HepG2 (cell line): ENCODE results near the gene ALG9. TPM values are rescaled to one million over a fixed set of nuclear protein-coding genes. Genes with fewer than 3 reads are reported as not detected.

Source experiments
- BRCA1 ChIP-seq: sonication (generic); formaldehyde crosslinking; IDR thresholded peaks from 2 replicates; pipeline ENCODE4 v1.4.0; 2020; ENCODE audit warnings: missing genetic modification reagents
- ELF1 ChIP-seq: sonication (generic); formaldehyde crosslinking; IDR thresholded peaks from 2 replicates; pipeline ENCODE4 v1.4.0; 2020; ENCODE audit warnings: missing genetic modification reagents
- FUBP1 ChIP-seq: sonication (generic); formaldehyde crosslinking; IDR thresholded peaks from 2 replicates; pipeline ENCODE4 v1.5.1; 2020; ENCODE audit warnings: missing genetic modification reagents, mild to moderate bottlenecking, borderline replicate concordance
- HIVEP1 ChIP-seq: sonication (generic); formaldehyde crosslinking; IDR thresholded peaks from 2 replicates; pipeline ENCODE4 v1.4.0; 2020; ENCODE audit warnings: mild to moderate bottlenecking, missing genetic modification reagents
- HNRNPH1 ChIP-seq: fragments of 200-400 bp; formaldehyde crosslinking; optimal IDR thresholded peaks from 2 replicates; pipeline ENCODE3; 2017; ENCODE audit warnings: mild to moderate bottlenecking, low read depth, low read length
- JARID2 ChIP-seq: sonication (generic); formaldehyde crosslinking; IDR thresholded peaks from 2 replicates; pipeline ENCODE4 v1.8.1; 2023; ENCODE audit warnings: missing genetic modification reagents, inconsistent platforms; ENCODE audit not compliant: insufficient replicate concordance
- MAFK ChIP-seq, 2 experiments: IDR thresholded peaks in 1 of 2; conservative IDR thresholded peaks in 1 of 2; 2 replicates each; pipeline ENCODE4 v1.6.1; 2011; ENCODE audit warnings: improper control_type of control experiment in 2 of 2, low read length in 2 of 2
- PATZ1 ChIP-seq: sonication (generic); formaldehyde crosslinking; IDR thresholded peaks from 2 replicates; pipeline ENCODE4 v1.4.0; 2020; ENCODE audit warnings: missing genetic modification reagents
- PRMT3 ChIP-seq: sonication (generic); formaldehyde crosslinking; IDR thresholded peaks from 2 replicates; pipeline ENCODE4 v1.8.1; 2022; ENCODE audit warnings: low read depth, mild to moderate bottlenecking, moderate library complexity, missing genetic modification reagents, borderline replicate concordance
- TBX2 ChIP-seq: sonication (generic); formaldehyde crosslinking; IDR thresholded peaks from 2 replicates; pipeline ENCODE4 v1.5.0; 2020; ENCODE audit warnings: missing genetic modification reagents, mild to moderate bottlenecking, borderline replicate concordance
- U2AF1 ChIP-seq: fragments of 200-400 bp; formaldehyde crosslinking; optimal IDR thresholded peaks from 2 replicates; pipeline ENCODE3; 2017; ENCODE audit warnings: mild to moderate bottlenecking, low read depth, low read length
- U2AF2 ChIP-seq: fragments of 200-400 bp; formaldehyde crosslinking; IDR thresholded peaks from 2 replicates; pipeline ENCODE4 v1.6.1; 2017; ENCODE audit warnings: low read depth, mild to moderate bottlenecking, low read length
- ZNF260 ChIP-seq: sonication (generic); formaldehyde crosslinking; IDR thresholded peaks from 2 replicates; pipeline ENCODE4 v1.4.0; 2020; ENCODE audit warnings: missing genetic modification reagents, low read depth, mild to moderate bottlenecking, borderline replicate concordance
- ZNF468 ChIP-seq: sonication (generic); formaldehyde crosslinking; IDR thresholded peaks from 2 replicates; pipeline ENCODE4 v1.8.0; 2022; ENCODE audit warnings: mild to moderate bottlenecking, moderate library complexity, missing genetic modification reagents
- ZNF484 ChIP-seq: sonication (generic); formaldehyde crosslinking; IDR thresholded peaks from 2 replicates; pipeline ENCODE4 v1.5.1; 2020; ENCODE audit warnings: mild to moderate bottlenecking, low read depth, missing genetic modification reagents, borderline replicate concordance
- ZNF678 ChIP-seq: sonication (generic); formaldehyde crosslinking; IDR thresholded peaks from 2 replicates; pipeline ENCODE4 v1.4.0; 2020; ENCODE audit warnings: mild to moderate bottlenecking, missing genetic modification reagents
- polyA plus RNA-seq, 8 experiments: library from polyadenylated mRNA; depleted of rRNA in 3 of 8; stranded (reverse) in 7 of 8; unstranded in 1 of 8; fragments of >200 nt; fragmentation: Illumina TruSeq in 4 of 8; extraction: Trizol in 4 of 8; gene quantifications; 2 replicates each; pipeline versions ENCODE4 v1.2.1 to v1.2.3, GENCODE V29; 2011 to 2016; ENCODE audit warnings: low read depth in 4 of 8, missing spikeins in 1 of 8, mixed read lengths in 1 of 8; ENCODE audit not compliant: insufficient read depth in 1 of 8
- total RNA-seq, 5 experiments: library from RNA; depleted of rRNA; stranded (reverse); fragments of >200 nt; fragmentation: Illumina TruSeq; extraction: Trizol; gene quantifications; 2 replicates each; pipeline ENCODE4 v1.2.3, GENCODE V29; 2016; ENCODE audit warnings: low read depth in 1 of 5
- TF ChIP-seq, protein P1 (sequence below): sonication (generic); formaldehyde crosslinking; IDR thresholded peaks from 2 replicates; pipeline ENCODE4 v1.4.0; 2020; ENCODE audit warnings: mild to moderate bottlenecking, low read depth, missing genetic modification reagents
- TF ChIP-seq, protein P2 (sequence below): IDR thresholded peaks from 2 replicates; pipeline ENCODE4 v1.6.1; 2012; ENCODE audit warnings: low read length, improper control_type of control experiment

Gene ALG9
- total and polyA plus RNA-seq, 2 of the 13 experiments (the other 11 are each of a cell fraction or from before 2014, with no cell fraction given): 39.4 to 40.6 TPM

DNA sequence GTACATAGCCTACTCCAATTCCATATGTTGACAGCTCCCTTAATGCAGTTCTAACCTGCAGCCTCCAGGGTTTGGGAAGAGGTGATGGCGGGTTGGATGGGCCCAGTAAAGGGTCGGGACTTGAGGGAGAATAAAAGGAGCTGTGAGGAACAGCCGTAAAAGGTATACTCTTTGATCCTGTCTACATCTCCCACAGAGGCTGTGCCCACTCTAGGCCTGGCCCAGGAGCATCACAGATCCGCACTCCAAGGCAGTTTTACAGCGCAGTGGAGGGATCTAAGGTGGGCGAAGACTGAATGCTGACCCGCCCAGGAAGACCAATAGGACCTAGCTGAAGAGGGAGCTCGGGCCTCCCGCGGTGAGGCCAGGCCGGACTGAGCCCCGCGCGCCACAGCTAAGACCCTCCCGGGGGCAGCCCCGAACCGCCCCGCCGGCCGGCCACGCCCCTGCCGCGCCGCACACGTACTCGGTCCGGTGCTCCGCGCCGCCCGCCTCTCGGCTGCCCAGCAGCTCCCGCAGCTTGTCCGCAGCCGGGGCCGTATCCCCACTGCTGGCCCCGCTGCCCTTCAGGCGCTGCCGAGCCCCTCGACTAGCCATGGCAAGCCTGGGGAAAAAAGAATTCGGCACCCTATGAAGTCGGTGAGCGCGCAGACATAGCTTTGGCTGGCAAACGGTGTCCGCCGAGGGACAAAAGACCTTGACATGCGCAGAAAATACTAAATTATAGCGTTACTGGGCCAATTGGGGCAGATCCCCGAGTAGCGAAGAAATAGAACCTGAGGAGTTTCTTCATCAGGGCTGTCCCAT, at the start of gene ALG9 (continued):
- TF ChIP-seq ELF1 (CRISPR knock-in tag) (0 out of 2 replicates have a peak, but pooled peaks have one; percentile 29), ZNF468 (CRISPR knock-in tag) (no peak), PATZ1 (CRISPR knock-in tag) (no peak), JARID2 (CRISPR knock-in tag) (no peak), BRCA1 (no peak), ZNF260 (CRISPR knock-in tag) (no peak), U2AF2 (no peak), TBX2 (CRISPR knock-in tag) (peak; percentile 35; the same call in 1 of the 2 replicates), HIVEP1 (CRISPR knock-in tag) (0 out of 2 replicates have a peak, but pooled peaks have one; percentile 40), ZNF678 (no peak), MAFK (conservative IDR thresholded peaks at IDR 0.05 in 1 of 2, IDR thresholded peaks at IDR 0.05 in 1 of 2; ENCODE audit: low read length in 2 of 2) (no peak), U2AF1 (no peak), HNRNPH1 (no peak), PRMT3 (no peak), ZNF484 (no peak), FUBP1 (CRISPR knock-in tag) (no peak)
- TF ChIP-seq, protein P1, sequence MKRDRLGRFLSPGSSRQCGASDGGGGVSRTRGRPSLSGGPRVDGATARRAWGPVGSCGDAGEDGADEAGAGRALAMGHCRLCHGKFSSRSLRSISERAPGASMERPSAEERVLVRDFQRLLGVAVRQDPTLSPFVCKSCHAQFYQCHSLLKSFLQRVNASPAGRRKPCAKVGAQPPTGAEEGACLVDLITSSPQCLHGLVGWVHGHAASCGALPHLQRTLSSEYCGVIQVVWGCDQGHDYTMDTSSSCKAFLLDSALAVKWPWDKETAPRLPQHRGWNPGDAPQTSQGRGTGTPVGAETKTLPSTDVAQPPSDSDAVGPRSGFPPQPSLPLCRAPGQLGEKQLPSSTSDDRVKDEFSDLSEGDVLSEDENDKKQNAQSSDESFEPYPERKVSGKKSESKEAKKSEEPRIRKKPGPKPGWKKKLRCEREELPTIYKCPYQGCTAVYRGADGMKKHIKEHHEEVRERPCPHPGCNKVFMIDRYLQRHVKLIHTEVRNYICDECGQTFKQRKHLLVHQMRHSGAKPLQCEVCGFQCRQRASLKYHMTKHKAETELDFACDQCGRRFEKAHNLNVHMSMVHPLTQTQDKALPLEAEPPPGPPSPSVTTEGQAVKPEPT (CRISPR knock-in tag): no peak
- TF ChIP-seq, protein P2, sequence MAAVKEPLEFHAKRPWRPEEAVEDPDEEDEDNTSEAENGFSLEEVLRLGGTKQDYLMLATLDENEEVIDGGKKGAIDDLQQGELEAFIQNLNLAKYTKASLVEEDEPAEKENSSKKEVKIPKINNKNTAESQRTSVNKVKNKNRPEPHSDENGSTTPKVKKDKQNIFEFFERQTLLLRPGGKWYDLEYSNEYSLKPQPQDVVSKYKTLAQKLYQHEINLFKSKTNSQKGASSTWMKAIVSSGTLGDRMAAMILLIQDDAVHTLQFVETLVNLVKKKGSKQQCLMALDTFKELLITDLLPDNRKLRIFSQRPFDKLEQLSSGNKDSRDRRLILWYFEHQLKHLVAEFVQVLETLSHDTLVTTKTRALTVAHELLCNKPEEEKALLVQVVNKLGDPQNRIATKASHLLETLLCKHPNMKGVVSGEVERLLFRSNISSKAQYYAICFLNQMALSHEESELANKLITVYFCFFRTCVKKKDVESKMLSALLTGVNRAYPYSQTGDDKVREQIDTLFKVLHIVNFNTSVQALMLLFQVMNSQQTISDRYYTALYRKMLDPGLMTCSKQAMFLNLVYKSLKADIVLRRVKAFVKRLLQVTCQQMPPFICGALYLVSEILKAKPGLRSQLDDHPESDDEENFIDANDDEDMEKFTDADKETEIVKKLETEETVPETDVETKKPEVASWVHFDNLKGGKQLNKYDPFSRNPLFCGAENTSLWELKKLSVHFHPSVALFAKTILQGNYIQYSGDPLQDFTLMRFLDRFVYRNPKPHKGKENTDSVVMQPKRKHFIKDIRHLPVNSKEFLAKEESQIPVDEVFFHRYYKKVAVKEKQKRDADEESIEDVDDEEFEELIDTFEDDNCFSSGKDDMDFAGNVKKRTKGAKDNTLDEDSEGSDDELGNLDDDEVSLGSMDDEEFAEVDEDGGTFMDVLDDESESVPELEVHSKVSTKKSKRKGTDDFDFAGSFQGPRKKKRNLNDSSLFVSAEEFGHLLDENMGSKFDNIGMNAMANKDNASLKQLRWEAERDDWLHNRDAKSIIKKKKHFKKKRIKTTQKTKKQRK: no peak
